ENCODE measurements around the gene MYO5B. TPM values are rescaled to one million over a fixed set of nuclear protein-coding genes. Genes with fewer than 3 reads are reported as not detected.

MYO5B gene
- total RNA-seq, 4 donors from 2014 or later, result 58.2 to 102 (median 89.9) TPM

- WGBS, 2 donors, result 86 to 87% methylated on average over 2 of the region's 2 CpGs
- Histone ChIP-seq H3K27me3 (no peaks in the 10 kb centered on the region), H3K9me3 (no peaks in the 10 kb centered on the region), H3K4me1 (peaks cover 10 to 12% of the 10 kb centered on the region in 2 donors), H3K36me3 (no peaks in the 10 kb centered on the region), H3K4me3 (replicated peaks in 1 of 3) (no peak overlapping the region), H3K27ac (no peak overlapping the region)
- intact Hi-C loops (cut with DNase I), result no loop called here
- no peak for DNase-seq
- no peak for TF ChIP-seq POLR2A (IDR thresholded peaks at IDR 0.05)
- TF ChIP-seq CTCF (IDR thresholded peaks at IDR 0.05), result no peak
Observed at GRCh38 chr18:50027996-50028395, 167.0 kb downstream of the MYO5B start.

- H3K36me3 ChIP-seq, result no peaks in the 10 kb centered on the region
- TF ChIP-seq POLR2A (IDR thresholded peaks at IDR 0.05) (no peak), CTCF (IDR thresholded peaks at IDR 0.05) (no peak)
- WGBS, 2 donors, result 74 to 87% methylated on average over 3 of the region's 3 CpGs
Observed at GRCh38 chr18:50024466-50024865, 170.5 kb downstream of the MYO5B start.

GRCh38 chr18:50022985-50023384, 172.0 kb downstream of the MYO5B start:
- Histone ChIP-seq H3K27ac (no peak overlapping the region), H3K36me3 (no peaks in the 10 kb centered on the region), H3K4me3 (replicated peaks in 1 of 3) (no peak overlapping the region), H3K27me3 (no peaks in the 10 kb centered on the region), H3K4me1 (no peaks in the 10 kb centered on the region), H3K9me3 (no peaks in the 10 kb centered on the region)
- 95 to 98% methylated on average over 3 of the region's 3 CpGs for WGBS, 2 donors
- intact Hi-C loops (cut with DNase I), result no loop called here
- DNase-seq, result no peak
- TF ChIP-seq CTCF (IDR thresholded peaks at IDR 0.05), result no peak
- TF ChIP-seq POLR2A (IDR thresholded peaks at IDR 0.05), result no peak

More at GRCh38 chr18:50024466-50024865, 170.5 kb downstream of the MYO5B start:
- intact Hi-C loops (cut with DNase I), result no loop called here
- no peak for DNase-seq
- H3K4me3 ChIP-seq (replicated peaks in 1 of 3), result no peak overlapping the region
- H3K27ac ChIP-seq, result no peak overlapping the region
- H3K27me3 ChIP-seq, result no peaks in the 10 kb centered on the region
- no peaks in the 10 kb centered on the region for H3K9me3 ChIP-seq
- H3K4me1 ChIP-seq, result peaks cover under 1 to 4% of the 10 kb centered on the region in 2 donors

DNA sequence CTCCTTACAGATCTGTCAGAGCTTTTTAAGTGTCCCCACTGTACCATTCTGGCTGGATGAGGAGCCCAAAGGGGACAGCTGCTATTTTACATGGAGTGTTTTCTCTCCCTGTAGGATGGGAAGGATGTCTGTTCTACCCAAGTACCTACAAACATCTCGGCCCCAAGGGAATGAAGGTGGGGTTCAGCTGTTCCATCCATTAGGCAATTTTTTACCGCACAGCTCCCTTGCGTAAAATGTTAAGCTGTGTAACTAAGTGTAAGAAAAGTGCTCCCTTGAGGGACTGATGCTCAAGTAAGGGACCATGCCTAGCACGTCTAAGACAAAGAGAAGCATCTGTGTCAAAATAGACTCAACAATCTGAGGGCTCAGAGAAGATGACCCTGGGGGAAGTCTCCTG, 180.3 kb downstream of the MYO5B start:
- WGBS, 2 donors, result 86 to 92% methylated on average over 4 of the region's 4 CpGs
- intact Hi-C loops (cut with DNase I), result no loop called here
- H3K4me3 ChIP-seq (replicated peaks in 1 of 3), result no peak overlapping the region
- H3K36me3 ChIP-seq, result no peaks in the 10 kb centered on the region
- H3K9me3 ChIP-seq, result no peaks in the 10 kb centered on the region
- TF ChIP-seq CTCF (IDR thresholded peaks at IDR 0.05) (no peak), POLR2A (IDR thresholded peaks at IDR 0.05) (no peak)
- DNase-seq, result no peak
- H3K27me3 ChIP-seq, result no peaks in the 10 kb centered on the region
- H3K27ac ChIP-seq, result no peak overlapping the region
- peaks cover 39 to 49% of the 10 kb centered on the region in 2 donors for H3K4me1 ChIP-seq

DNA sequence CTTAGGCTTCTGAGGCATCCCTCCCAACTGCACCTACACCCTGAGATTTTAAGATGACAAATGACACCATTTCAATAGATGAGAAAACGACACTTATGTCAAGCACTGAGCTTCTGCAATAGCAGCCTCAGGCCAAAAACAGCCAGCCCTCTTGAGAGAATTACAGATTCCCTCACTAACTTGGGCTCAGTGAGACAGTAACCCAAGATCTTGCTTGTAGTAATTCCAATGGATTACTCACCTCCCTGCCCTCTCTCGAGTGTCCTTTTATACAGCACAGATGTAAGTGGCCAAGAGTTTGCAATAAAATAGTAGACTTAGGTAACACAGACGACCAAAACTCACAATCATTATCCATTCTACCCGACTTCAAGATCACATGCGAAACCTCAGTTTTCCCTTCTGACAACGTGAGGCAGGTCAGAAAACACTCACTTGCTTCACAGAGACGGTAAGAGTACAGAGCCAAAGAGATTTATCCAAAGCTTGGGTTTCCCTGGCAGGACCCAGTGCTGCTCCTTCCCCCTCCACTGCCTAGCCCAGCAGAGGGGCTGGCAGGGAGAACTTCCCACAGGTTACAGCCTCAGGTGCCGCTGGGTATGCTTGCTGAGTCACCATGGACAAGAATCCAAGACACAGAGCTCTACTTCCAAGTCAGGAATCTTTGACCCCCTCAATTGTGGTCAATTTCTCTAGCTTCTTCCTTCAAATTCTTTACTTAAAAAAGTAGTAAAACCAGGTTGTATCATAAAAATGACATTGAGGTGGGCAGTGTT, 181.4 kb downstream of the MYO5B start:
- peak; percentile 6 to 17 for DNase-seq
- no peaks in the 10 kb centered on the region for H3K36me3 ChIP-seq
- intact Hi-C loops (cut with DNase I), result no loop called here
- TF ChIP-seq POLR2A (IDR thresholded peaks at IDR 0.05) (no peak), CTCF (IDR thresholded peaks at IDR 0.05) (no peak)
- WGBS, 2 donors, result 60 to 71% methylated on average over 8 of the region's 8 CpGs
- H3K4me3 ChIP-seq (replicated peaks in 1 of 3), result no peak overlapping the region
- H3K27me3 ChIP-seq, result no peaks in the 10 kb centered on the region
- no peaks in the 10 kb centered on the region for H3K9me3 ChIP-seq
- peak overlapping the region; percentile 16 to 80 (median 71) for H3K27ac ChIP-seq
- peaks cover 39 to 49% of the 10 kb centered on the region in 2 donors for H3K4me1 ChIP-seq

Measured in thyroid gland (tissue), 4 donors.